A172 (cell line): ENCODE measurements around the gene MINDY2. TPM values are rescaled to one million over a fixed set of nuclear protein-coding genes. Genes with fewer than 3 reads are reported as not detected.
"Not testable (repeated sequence)": the region's sequence is repeated elsewhere in the genome, so short reads cannot be mapped to it uniquely, and the experiment has no call there.

Experiments used
- DNase-seq: peaks from one replicate; pipeline ENCODE4 v3.0.0-alpha.2; 2015; ENCODE audit warnings: low spot score
- total RNA-seq: library from RNA; depleted of rRNA; stranded (reverse); fragments of >200 nt; shearing (Covaris generic); gene quantifications from 2 replicates; pipeline ENCODE4 v1.2.3, GENCODE V29; 2014

MINDY2 gene
- total RNA-seq, 1 experiment from 2014 or later = 6.3 TPM

DNA sequence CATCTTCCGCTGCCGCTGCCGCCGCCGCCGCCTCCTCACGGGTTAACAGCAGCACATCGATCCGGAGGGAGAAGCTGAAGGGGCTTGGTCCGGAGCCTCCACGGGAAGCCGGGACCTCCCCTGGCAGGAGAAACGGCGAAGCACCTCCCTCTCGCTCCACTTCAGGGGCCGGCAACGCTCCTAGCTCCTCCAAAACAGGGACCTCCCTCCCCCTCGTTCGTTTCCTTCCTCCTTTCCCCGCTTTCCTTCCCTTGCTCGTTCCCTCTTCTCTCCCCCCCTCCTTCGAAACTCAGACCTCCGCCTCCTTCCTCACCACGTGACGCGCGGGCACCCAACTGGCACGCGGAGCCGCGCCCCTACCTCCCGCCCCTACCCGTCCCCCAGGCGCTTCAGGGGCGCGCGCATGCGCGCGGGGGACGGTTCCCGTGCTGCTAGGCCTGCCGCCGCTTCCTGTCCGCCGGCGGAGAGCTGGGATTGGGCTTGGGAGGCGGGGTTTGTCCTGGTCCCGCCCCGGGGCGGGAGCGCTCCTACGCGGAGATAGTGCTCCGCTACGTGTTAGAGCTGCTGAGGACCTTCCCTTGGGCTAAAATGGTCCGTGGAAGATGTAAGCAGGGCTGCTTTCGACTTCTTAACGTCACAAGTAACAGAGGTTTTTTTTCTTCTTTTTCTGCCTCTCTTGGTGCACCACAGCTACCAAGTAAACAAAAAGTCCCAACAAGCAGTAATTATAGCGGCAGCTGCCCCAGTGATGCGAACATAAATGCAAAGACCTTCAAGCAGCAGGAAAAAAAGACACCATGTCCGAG lies 21.4 kb upstream of the MINDY2 start, which contains the start of gene ADAM10:
Gene ADAM10, minus strand, starts transcription at position 176 of the 806 bp plus-strand sequence. Its CDS starts 173 bp downstream, at position 3.
- peak; percentile 95 for DNase-seq

DNA sequence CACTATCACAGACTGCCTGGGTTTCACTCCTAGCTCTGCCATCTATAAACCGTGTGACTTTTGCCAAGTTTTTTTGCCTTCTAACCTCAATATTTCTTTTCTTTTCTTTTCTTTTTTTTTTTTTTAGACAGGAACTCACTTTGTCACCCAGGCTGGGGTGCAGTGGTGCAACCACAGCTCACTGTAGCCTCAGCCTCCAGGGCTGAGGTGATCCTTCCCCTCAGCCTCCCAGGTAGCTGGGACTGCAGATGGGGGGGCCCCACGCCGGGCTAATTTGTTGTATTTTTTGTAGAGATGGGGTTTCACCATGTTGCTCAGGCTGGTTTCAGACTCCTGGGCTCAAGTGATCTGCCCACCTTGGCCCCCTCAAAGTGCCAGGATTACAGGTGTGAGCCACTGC lies 18.4 kb upstream of the MINDY2 start:
- DNase-seq = no peak

DNA sequence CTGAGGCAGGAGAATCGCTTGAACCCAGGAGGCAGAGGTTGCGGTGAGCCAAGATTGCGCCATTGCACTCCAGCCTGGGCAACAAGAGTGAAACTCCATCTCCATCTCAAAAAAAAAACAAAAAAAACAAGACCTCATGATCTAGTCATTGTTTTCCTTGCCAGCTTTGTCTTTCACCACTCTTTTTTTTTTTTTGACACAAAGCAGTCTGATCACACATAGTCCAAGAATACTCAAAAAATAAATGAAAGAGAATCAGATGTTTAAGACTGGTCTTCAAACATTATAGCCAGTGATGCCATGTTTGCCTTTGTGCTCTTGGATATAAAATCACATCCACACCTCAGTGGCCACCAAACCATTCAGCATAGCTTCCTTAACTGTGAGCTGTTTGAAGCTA lies 15.8 kb upstream of the MINDY2 start:
- no peak for DNase-seq

DNA sequence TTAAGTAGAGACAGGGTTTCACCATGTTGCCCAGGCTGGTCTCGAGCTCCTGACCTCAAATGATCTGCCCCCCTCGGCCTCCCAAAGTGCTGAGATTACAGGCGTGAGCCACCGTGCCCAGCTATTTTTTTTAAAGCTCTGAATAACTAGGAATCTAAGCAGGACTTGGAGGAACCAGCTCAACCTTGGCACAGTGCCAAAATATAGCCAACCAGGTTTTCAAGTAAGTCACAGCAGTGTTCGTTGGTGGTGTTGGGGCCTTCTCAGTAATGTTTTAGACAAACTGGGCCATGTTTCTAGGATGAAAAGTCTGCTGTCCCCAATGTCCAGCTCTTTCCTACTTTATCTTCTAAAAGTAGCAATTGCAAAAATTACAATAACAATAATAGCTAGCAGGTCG lies 15.1 kb upstream of the MINDY2 start:
- DNase-seq = no peak

DNA sequence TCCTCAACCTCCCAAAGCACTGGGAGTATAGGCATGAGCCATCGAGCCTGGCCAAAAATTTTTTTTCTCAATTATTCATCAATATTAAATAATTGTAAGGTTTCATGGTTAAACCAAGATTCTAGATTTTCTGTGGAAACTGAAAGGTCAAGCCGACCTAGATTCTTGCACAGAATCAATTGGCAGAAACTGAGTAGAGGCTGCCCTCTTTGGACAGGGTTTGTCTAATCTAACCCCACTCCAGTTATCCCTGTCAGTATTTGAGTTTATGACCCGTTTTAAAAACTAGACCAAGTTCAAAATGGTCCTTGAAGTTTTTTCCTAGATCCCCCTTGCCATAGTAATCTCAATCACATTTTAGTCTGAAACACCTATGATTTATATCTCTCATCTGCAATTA lies 13.0 kb upstream of the MINDY2 start:
- peak; percentile 25 for DNase-seq

DNA sequence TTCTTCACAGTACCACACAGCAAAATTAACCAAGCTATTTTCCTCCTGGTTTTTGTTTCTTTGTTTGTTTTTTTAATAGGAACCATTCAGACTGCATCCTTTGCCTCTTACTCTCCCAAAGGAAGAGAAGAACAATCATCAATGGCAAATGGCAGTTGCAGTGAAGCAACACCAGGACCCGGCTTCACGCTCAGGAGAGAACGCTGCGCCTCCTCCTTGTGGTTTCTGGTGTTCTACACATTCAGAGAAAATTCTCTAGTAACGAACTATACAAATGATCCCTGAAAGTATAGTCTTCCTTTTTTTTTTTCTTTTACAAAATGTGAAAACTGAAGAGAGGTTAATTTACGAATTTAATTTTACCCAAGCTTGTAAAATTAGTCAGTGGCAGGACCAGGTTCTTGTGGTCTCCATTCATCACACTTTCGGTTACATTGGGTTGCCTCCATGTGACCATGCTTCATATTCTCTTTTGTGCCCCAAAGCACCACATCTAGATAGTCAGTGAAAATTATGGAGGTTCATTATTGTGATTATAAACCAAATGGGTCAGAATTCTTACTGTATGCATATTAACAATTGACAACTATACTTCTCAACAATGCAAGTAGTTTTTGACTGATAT lies 10.6 kb upstream of the MINDY2 start:
- DNase-seq = no peak

DNA sequence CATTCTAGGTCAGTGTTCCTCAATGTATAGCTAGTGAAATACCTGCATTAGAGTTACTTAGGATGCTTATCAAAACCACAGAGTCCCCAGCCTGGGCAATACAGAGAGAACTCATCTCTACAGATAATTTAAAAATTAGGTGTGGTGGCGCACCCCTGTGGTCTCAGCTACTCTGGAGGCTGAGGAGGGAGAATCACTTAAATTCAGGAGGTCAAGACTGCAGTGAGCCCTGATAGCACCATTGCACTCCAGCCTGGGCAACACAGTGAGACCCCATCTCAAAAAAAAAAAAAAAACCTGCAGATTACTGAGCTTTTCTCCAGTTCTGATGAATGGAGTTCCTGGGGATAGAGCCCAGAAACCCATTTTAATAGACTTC lies 10.1 kb upstream of the MINDY2 start:
- no peak for DNase-seq

DNA sequence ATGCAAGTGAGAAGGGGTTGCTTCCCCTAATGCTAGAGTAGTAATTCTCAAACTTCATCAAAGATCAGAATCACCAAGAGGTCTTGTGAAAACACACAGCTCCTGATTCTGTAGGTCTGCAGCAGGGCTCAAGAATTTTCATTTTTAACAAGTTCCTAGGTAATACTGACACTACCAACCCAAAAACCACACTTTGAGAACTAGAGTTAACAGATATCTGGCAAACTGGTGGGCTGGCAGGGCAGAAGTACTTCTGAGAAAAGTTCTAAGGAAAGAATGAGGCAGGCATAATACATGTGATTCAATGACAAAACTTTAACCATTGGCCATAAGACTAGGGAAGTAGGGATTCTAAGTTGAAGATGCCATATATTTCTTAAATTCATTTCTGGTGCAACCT lies 8.8 kb upstream of the MINDY2 start:
- DNase-seq = no peak

DNA sequence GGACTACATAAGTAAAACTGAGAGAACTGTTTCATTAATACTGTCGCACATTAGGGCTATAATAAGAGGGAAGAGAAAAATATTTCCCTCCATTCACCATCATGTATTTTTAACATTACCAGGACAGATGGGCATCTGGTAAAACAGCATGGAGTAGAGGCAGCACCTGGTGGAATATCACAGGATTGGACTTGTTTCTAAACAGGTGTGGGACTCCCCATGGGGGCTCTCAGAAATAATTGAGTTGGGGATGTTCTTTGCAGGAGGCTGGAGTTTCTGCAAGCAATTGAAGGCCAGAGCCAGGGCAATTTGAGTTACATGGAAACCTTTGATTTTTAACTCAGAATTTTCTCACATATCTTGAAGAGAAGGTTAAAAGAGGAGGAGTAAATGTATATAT lies 8.4 kb upstream of the MINDY2 start:
- DNase-seq = no peak

DNA sequence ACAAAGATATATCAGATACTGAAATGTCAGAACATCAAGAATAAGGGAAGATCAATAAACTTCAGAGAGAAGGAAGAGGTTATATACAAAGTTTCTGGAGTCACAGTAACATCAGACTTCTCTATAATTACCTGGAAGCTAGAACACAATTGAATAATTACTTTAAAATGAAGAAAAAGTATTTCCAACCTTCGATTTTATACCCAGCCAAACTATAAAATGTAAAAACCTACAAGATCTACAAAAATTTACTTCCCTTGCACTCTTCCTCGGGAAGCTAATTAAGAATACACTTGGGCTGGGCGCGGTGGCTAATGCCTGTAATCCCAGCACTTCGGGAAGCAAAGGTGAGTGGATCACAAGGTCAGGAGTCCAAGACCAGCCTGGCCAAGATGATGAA lies 6.6 kb upstream of the MINDY2 start:
- no peak for DNase-seq

DNA sequence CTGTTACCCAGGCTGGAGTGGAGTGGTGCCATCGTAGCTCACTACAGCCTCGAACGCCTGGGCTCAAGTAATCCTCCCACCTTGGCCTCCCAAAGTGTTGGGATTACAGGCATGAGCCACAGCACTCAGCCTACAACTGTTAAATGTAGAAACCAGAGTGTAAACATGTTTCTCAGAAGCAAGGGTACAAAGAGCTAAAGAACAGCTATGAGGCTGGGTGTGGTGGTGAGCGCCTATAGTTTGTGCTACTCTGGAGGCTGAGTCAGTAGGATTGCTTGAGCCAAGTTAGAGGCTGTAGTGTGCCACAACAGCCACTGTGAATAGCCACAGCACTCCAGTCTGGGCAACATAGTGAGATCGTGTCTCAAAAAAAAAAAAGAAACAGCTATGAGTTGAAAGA lies 4.8 kb upstream of the MINDY2 start:
- no peak for DNase-seq

DNA sequence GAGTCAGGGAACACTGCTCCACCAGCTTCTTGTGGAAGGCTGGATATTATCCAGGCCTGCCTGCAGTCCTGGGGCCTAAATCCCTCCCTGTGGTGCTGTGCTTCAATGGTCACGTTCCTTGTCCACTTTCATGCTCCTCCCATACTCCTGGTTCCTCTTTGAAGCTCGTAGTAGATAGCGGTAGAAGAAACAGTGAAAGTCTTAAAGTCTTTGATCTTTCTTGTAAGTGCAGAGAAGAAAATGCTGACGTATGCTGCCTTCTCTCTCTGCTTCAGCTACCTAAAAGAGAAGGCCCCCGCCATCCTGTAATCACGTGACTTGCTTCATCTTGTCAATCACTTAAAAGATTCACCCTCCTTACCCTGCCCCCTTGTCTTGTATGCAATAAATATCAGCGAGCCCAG lies 2.5 kb upstream of the MINDY2 start:
- not testable (repeated sequence) for DNase-seq

DNA sequence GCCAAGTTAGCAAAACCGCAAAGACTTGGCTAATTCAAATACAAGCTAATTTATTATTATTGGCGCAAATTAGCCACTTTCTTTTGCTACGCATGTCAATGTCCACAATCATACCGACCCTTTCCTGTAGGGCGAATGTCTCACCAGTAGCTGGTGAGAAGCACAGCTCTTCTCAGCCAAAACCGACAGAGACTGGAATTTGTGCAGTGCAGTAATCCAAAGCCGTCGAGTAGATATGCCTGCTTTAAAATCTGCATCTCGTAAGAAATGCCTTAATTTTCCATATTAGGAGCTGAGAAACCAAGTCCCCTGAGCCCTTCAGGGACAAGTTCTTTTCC lies 614 bp upstream of the MINDY2 start:
- DNase-seq = peak; percentile 58

DNA sequence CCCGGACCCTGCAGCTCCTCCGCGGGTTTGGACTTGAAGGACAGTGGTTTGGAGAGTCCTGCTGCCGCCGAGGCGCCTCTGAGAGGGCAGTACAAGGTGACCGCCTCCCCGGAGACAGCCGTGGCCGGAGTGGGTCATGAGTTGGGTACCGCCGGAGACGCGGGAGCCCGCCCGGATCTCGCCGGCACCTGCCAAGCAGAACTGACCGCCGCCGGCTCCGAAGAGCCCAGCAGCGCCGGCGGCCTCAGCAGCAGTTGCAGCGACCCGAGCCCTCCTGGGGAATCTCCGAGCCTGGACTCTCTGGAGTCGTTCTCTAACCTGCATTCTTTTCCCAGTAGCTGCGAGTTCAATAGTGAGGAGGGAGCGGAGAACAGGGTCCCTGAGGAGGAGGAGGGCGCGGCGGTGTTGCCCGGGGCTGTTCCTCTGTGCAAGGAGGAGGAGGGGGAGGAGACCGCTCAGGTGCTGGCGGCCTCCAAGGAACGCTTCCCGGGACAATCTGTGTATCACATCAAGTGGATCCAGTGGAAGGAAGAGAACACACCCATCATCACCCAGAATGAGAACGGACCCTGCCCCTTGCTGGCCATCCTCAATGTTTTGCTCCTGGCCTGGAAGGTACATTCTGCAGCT lies 634 bp downstream of the MINDY2 start:
- DNase-seq = peak; percentile 25

DNA sequence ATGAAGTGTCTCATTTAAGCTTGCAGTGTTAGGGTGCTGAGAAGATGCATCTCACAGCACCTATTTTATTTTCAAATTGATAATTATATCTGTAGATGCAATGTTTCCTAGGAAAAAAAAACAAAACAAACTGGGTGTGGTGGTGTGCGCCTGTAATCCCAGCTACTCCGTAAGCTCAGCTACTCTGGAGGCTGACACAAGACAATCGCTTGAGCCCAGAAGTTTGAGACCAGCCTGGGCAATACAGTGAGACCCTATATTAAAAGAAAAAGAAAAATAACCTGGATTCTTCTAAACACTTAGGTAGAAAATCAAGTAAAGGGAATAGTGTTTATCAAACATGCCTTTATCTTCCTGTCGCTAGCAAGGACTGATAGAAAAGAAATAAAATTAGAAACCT lies 1.9 kb downstream of the MINDY2 start:
- no peak for DNase-seq

DNA sequence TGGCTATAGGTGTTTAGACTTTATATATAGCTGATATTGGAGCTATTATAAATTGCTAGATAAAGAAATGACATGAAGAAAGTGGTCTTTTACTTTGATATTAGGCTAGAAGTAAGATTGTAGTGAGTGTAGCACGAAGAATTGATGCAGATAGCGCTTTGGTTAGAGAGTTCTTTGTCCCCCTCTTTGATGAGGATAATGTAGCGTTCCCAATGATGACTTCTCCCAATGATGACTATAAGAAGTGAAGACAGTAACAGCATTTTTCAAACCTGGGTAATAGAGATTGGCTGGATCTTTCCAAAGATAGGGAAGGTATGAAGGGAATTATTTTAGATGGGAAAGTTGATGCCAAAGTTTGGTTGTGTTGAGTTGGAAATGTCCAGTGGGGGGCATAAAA lies 4.3 kb downstream of the MINDY2 start:
- DNase-seq = no peak

DNA sequence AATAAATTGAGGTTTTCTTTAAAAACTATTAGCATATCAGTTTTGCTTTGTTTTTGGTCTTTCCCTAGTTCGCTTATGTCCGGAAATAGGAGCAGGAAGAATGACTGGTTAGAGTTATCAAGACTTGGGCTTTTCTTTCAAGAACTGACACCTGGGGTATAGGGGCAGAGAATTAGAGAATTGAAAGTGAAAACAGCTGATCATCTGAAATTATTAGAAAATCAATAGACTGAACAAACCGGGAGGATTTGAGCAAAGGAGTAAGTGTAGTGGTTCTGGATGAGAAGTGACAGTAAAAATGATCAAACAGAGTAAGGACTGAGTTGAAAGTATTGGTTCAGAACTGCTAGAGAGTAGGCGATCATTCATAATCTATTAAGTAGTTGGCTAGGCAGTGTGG lies 6.0 kb downstream of the MINDY2 start:
- no peak for DNase-seq

DNA sequence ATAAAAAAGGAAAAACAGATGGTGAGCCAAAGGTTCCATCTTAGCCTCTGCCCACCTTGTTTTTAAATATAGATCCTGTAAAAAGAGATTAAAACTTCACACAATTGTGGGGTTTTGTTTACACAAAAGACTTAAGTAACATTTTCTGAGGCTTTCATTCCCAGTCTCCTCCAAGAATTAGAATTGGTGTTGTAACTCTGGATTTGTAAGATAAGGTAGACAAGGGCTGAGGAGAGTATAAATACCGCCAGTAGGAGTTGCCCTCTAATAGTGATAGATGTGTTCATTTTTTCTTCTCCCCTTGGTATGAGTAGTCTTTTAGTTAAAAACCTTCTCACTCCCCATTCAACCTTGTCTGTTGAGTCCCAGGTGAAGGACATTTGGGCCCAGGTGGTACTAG lies 8.5 kb downstream of the MINDY2 start:
- DNase-seq = no peak

DNA sequence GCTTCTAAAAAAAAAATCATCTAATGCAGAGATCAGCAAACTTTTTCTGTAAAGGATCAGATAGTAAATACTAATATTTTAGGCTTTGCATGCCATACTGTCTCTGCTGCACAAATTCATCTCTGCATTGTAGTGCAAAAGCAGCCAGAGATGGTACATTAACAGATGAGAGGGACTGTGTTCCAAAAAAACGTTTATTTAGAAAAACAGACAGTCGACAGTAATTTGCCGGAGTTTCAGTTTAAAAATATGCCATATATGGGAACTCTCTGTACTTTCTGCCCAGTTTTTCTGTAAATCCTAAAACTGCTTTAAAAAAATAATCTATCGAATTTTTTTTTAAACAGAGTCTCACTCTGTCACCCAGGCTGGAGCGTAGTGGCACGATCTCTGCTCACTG lies 14.3 kb downstream of the MINDY2 start:
- no peak for DNase-seq

DNA sequence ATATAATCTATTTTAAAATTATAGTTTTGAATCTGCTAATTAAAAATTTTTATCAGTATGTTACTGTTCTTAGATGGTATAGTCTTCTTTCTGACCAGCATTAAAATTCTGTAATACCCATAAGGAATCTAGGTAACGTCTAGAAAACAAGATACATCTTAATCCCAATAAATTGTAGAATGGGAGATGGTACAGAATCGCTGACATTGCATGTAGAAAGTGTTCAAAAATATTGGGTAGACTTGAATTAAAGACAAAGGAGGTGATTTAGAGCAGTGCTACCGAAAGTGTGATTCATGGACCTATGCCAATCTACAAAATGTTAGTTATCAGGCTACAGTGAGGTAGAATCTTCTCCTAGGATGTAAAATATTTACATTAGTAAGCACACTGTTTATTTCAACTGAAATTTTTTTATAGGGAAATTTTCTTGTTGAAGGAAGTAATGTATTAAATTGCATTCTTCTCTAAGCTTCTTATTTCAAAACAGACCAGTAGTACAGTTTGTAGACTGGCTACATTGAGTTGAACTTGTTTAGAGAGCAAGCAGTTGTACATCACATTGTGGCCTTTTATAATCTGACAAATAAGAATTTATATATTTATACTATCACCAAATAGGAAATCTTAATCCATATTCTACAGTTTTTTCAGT lies 17.1 kb downstream of the MINDY2 start:
- DNase-seq = no peak

DNA sequence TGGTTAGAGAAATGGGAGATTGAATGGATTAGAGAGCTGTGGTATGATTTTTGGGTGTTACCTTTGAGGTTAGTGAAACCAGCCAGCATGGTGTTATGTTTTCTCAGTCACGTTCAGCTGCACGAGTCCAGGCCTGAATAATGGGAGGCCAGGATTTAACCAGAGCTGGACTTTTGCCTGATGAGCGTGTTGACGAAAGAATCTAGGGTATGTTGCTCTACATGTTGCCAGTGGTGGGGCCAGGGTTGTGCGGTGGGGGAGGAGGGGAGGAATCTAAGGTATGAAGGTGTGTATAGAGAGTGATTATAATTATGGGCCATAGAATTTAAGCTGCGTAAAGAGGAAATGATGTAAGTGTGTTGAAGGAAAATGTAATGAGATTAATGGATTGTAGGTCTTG lies 22.8 kb downstream of the MINDY2 start:
- no peak for DNase-seq

DNA sequence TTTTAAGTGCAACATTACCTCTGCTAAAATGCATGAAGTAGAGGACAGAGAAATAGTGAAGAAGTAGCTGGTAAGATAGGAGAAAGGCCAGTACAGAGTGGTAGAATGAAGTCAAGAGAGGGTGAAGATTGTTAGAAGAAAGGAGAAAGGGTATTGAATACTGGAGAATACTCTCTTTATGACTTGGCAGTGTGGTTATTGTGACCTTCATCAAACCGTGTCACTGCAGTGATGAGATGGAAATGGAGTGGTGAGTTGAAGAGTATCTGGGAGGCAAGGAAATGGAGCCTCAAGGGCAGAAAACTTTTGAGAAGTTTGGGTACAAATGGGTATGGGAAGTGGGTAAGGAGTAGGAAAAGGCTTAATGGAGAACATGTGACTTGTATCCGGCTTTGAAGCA lies 24.7 kb downstream of the MINDY2 start:
- DNase-seq = no peak

DNA sequence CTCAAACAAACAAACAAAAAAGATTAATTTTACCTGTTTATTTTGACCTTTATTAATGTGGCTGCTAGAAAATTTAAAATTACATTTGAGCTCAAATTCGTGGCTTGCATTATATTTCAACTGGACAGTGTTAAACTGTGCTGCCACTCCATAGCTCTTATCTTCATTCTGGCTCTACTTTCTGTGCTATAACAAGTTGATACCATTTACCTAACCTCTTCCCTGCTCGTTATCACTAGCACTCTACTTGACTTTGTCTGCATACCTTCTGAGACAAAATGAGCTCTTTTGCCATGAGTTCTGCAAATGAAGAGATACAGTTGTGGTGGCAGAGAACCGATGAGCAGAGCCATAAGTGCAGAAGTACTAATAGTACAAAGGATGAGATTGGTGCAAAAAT lies 26.4 kb downstream of the MINDY2 start:
- no peak for DNase-seq
